ENCODE results near the gene CLN3. TPM values are rescaled to one million over a fixed set of nuclear protein-coding genes. Genes with fewer than 3 reads are reported as not detected.
A peak's percentile ranks its signal among the peaks of the same experiment; 100 is the strongest.

Gene CLN3
- total and polyA plus RNA-seq, 2 of the 13 experiments (the other 11 are each of a cell fraction or from before 2014, with no cell fraction given): 23.4 to 46.8 TPM

GRCh38 chr16:28531777-28532744 is 40.2 kb upstream of the CLN3 start (continued):
- TF ChIP-seq MEIS1 (CRISPR knock-in tag; IDR thresholded peaks at IDR 0.05; ENCODE audit: borderline replicate concordance): no peak
- TF ChIP-seq SNRNP70 (IDR thresholded peaks at IDR 0.05; ENCODE audit: low read depth, low read length): no peak
- 0 out of 2 replicates have a peak, but pooled peaks have one; percentile 18 for TF ChIP-seq MEF2D (CRISPR knock-in tag; IDR thresholded peaks at IDR 0.05)
- TF ChIP-seq TCF7 (IDR thresholded peaks at IDR 0.05; ENCODE audit: low read depth): no peak
- TF ChIP-seq TBL1XR1 (IDR thresholded peaks at IDR 0.05; ENCODE audit: borderline replicate concordance, low read length, partially characterized antibody): no peak
- TF ChIP-seq ERF (CRISPR knock-in tag; IDR thresholded peaks at IDR 0.05): no peak
- peak; percentile 37 for TF ChIP-seq YY1 (IDR thresholded peaks at IDR 0.05; ENCODE audit: insufficient read depth, insufficient replicate concordance, low read depth, low read length)
- no peak for TF ChIP-seq ZNF562 (CRISPR knock-in tag; IDR thresholded peaks at IDR 0.05; ENCODE audit: borderline replicate concordance)
- 0 out of 2 replicates have a peak, but pooled peaks have one; percentile 5 for TF ChIP-seq ZNF740 (CRISPR knock-in tag; IDR thresholded peaks at IDR 0.05)
- no peak for TF ChIP-seq SKIL (CRISPR knock-in tag; IDR thresholded peaks at IDR 0.05; ENCODE audit: borderline replicate concordance)
- peak; percentile 37; the same call in 1 of the 2 replicates for TF ChIP-seq SPEN (CRISPR knock-in tag; IDR thresholded peaks at IDR 0.05; ENCODE audit: low read depth)
- TF ChIP-seq FUBP1 (CRISPR knock-in tag; IDR thresholded peaks at IDR 0.05; ENCODE audit: borderline replicate concordance): no peak
- no peak for TF ChIP-seq KLF6 (CRISPR knock-in tag; IDR thresholded peaks at IDR 0.05)
- peak; percentile 56 for TF ChIP-seq NR2F6 (IDR thresholded peaks at IDR 0.05)
- peak; percentile 42; the same call in 1 of the 2 replicates for TF ChIP-seq NR2F6 (CRISPR knock-in tag; IDR thresholded peaks at IDR 0.05)
- peak; percentile 58; the same call in 1 of the 2 replicates for TF ChIP-seq MAZ (IDR thresholded peaks at IDR 0.05; ENCODE audit: borderline replicate concordance, low read depth, low read length)
- 0 out of 2 replicates have a peak, but pooled peaks have one; percentile 34 for TF ChIP-seq MAZ (CRISPR knock-in tag; IDR thresholded peaks at IDR 0.05; ENCODE audit: low read depth)
- no peak for TF ChIP-seq CCAR2 (optimal IDR thresholded peaks at IDR 0.05; ENCODE audit: low read depth, low read length)
- TF ChIP-seq POLR2A (IDR thresholded peaks at IDR 0.05; ENCODE audit: insufficient read depth in 1 of 2, low read depth in 2 of 2, low read length in 2 of 2): peak in 1 of 2 experiments; percentile 61; a peak in 1 of 4 replicates
- 0 out of 2 replicates have a peak, but pooled peaks have one; percentile 43 for TF ChIP-seq GLI4 (CRISPR knock-in tag; IDR thresholded peaks at IDR 0.05; ENCODE audit: borderline replicate concordance)
- TF ChIP-seq NCOA2 (CRISPR knock-in tag; IDR thresholded peaks at IDR 0.05): no peak
- TF ChIP-seq ZMYM3 (CRISPR knock-in tag; IDR thresholded peaks at IDR 0.05): peak; percentile 58; the same call in 1 of the 2 replicates
- no peak for TF ChIP-seq BCL3 (CRISPR knock-in tag; IDR thresholded peaks at IDR 0.05)
- TF ChIP-seq ZBTB7A (CRISPR knock-in tag; IDR thresholded peaks at IDR 0.05): no peak

All from HepG2 (cell line).